Tibial nerve (tissue), 4 donors: ENCODE measurements around the gene LRRC8D.

ENCODE experiments used
- EP300 ChIP-seq, 2 donors: sonication (generic); formaldehyde crosslinking; IDR thresholded peaks; one replicate each; pipeline ENCODE4 v1.6.1; 2017; ENCODE audit warnings: antibody characterized with exemption in 2 of 2, mild to moderate bottlenecking in 1 of 2
- POLR2A ChIP-seq, 2 donors: fragments of 450-650 bp; IDR thresholded peaks; one replicate each; pipeline ENCODE4 v1.6.1; 2017; ENCODE audit warnings: antibody characterized with exemption in 2 of 2, mild to moderate bottlenecking in 2 of 2, moderate library complexity in 2 of 2
- TF ChIP-seq, protein P1 (sequence below), 5 experiments: fragments of 200-600 bp in 3 of 5; fragments of 450-650 bp in 2 of 5; sonication (generic) in 3 of 5; IDR thresholded peaks; one replicate each; pipeline ENCODE4 v1.5.1; 2016 to 2019; ENCODE audit warnings: antibody characterized with exemption in 5 of 5, mild to moderate bottlenecking in 3 of 5, moderate library complexity in 2 of 5

GRCh38 chr1:89800718-89801117 is 20.1 kb upstream of the LRRC8D start:
- TF ChIP-seq EP300 (IDR thresholded peaks at IDR 0.05) (no peak), POLR2A (IDR thresholded peaks at IDR 0.05) (no peak)
- TF ChIP-seq, protein P1, sequence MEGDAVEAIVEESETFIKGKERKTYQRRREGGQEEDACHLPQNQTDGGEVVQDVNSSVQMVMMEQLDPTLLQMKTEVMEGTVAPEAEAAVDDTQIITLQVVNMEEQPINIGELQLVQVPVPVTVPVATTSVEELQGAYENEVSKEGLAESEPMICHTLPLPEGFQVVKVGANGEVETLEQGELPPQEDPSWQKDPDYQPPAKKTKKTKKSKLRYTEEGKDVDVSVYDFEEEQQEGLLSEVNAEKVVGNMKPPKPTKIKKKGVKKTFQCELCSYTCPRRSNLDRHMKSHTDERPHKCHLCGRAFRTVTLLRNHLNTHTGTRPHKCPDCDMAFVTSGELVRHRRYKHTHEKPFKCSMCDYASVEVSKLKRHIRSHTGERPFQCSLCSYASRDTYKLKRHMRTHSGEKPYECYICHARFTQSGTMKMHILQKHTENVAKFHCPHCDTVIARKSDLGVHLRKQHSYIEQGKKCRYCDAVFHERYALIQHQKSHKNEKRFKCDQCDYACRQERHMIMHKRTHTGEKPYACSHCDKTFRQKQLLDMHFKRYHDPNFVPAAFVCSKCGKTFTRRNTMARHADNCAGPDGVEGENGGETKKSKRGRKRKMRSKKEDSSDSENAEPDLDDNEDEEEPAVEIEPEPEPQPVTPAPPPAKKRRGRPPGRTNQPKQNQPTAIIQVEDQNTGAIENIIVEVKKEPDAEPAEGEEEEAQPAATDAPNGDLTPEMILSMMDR (IDR thresholded peaks at IDR 0.05): no peak
